Tibial artery (tissue), 4 donors: Measurements from ENCODE around the gene NLGN1.

Source experiments
- DNase-seq, 2 donors: peaks; one replicate each; pipeline ENCODE4 v3.0.0-alpha.2; 2019
- H3K27ac ChIP-seq, 2 donors: fragments of 200-600 bp; sonication (generic) in 1 of 2; 1 replicate in 1 of 2; 2 replicates in 1 of 2; pipeline ENCODE4 v1.5.1; 2018 to 2019; ENCODE audit warnings: mild to moderate bottlenecking in 1 of 2
- H3K27me3 ChIP-seq, 2 donors: fragments of 200-600 bp; sonication (generic) in 1 of 2; one replicate each; pipeline versions ENCODE4 v1.5.1 to v1.6.0; 2016 to 2019
- H3K36me3 ChIP-seq, 3 donors: fragments of 200-600 bp; sonication (generic) in 2 of 3; one replicate each; pipeline ENCODE4 v1.5.1; 2016 to 2019; ENCODE audit warnings: mild to moderate bottlenecking in 2 of 3
- H3K4me1 ChIP-seq, 4 donors: fragments of 200-600 bp; sonication (generic) in 2 of 4; 1 replicate in 3 of 4; 2 replicates in 1 of 4; pipeline ENCODE4 v1.5.1; 2016 to 2019
- H3K4me3 ChIP-seq, 2 donors: fragments of 200-600 bp; sonication (generic) in 1 of 2; 1 replicate in 1 of 2; 2 replicates in 1 of 2; pipeline ENCODE4 v1.5.1; 2018 to 2019; ENCODE audit warnings: mild to moderate bottlenecking in 2 of 2
- H3K9me3 ChIP-seq, 3 donors: fragments of 200-600 bp; sonication (generic) in 1 of 3; one replicate each; pipeline ENCODE4 v1.5.1; 2016 to 2019
- CTCF ChIP-seq, 2 experiments: fragments of 200-600 bp in 1 of 2; fragments of 450-650 bp in 1 of 2; IDR thresholded peaks; one replicate each; pipeline ENCODE4 v1.5.1; 2017 to 2019; ENCODE audit warnings: antibody characterized with exemption in 2 of 2, mild to moderate bottlenecking in 1 of 2, moderate library complexity in 1 of 2
- intact Hi-C: fragments of 100-400 bp; cut with DNase I; formaldehyde crosslinking; loops from one replicate; pipeline ENCODE4 v1.15.0; 2023; ENCODE audit warnings: low total_unique reads

The NLGN1 gene

GRCh38 chr3:174321548-174321947 is 924.0 kb downstream of the NLGN1 start:
- intact Hi-C loops, result no loop called here
- Histone ChIP-seq H3K9me3 (peaks cover 0 to 3% (median 0%) of the 10 kb centered on the region in 3 donors), H3K36me3 (no peaks in the 10 kb centered on the region), H3K4me3 (no peak overlapping the region), H3K27ac (no peak overlapping the region), H3K4me1 (peaks cover 0 to 10% (median 4%) of the 10 kb centered on the region in 4 donors), H3K27me3 (no peaks in the 10 kb centered on the region)
- no peak for TF ChIP-seq CTCF (IDR thresholded peaks at IDR 0.05)
- DNase-seq, result no peak

- no peak for TF ChIP-seq CTCF (IDR thresholded peaks at IDR 0.05)
- intact Hi-C loops, result no loop called here
- no peaks in the 10 kb centered on the region for H3K36me3 ChIP-seq
- H3K27ac ChIP-seq, result no peak overlapping the region
- H3K27me3 ChIP-seq, result no peaks in the 10 kb centered on the region
- peaks cover 0 to 10% (median 4%) of the 10 kb centered on the region in 4 donors for H3K4me1 ChIP-seq
- no peak for DNase-seq
- no peak overlapping the region for H3K4me3 ChIP-seq
- peaks cover 0 to 3% (median 0%) of the 10 kb centered on the region in 3 donors for H3K9me3 ChIP-seq
These were observed 925.2 kb downstream of the NLGN1 start for GRCh38 chr3:174322789-174323188.

- H3K9me3 ChIP-seq, result no peaks in the 10 kb centered on the region
- TF ChIP-seq CTCF (IDR thresholded peaks at IDR 0.05), result no peak
These were observed 927.6 kb downstream of the NLGN1 start for GRCh38 chr3:174325171-174325570.

GRCh38 chr3:174325834-174326700 is 928.5 kb downstream of the NLGN1 start:
- H3K9me3 ChIP-seq, result no peaks in the 10 kb centered on the region
- H3K36me3 ChIP-seq, result no peaks in the 10 kb centered on the region
- H3K4me1 ChIP-seq, result peaks cover 0 to 10% (median 4%) of the 10 kb centered on the region in 4 donors
- intact Hi-C loops, result no loop called here
- no peak overlapping the region for H3K27ac ChIP-seq
- DNase-seq, result no peak
- H3K4me3 ChIP-seq, result no peak overlapping the region
- no peak for TF ChIP-seq CTCF (IDR thresholded peaks at IDR 0.05)
- H3K27me3 ChIP-seq, result no peaks in the 10 kb centered on the region

More at GRCh38 chr3:174325171-174325570, 927.6 kb downstream of the NLGN1 start:
- Histone ChIP-seq H3K27ac (no peak overlapping the region), H3K27me3 (no peaks in the 10 kb centered on the region), H3K36me3 (no peaks in the 10 kb centered on the region), H3K4me1 (peaks cover 0 to 10% (median 4%) of the 10 kb centered on the region in 4 donors), H3K4me3 (no peak overlapping the region)
- intact Hi-C loops, result no loop called here
- DNase-seq, result no peak

- no peaks in the 10 kb centered on the region for H3K9me3 ChIP-seq
- DNase-seq, result no peak
- no peak for TF ChIP-seq CTCF (IDR thresholded peaks at IDR 0.05)
- peaks cover 0 to 10% (median 4%) of the 10 kb centered on the region in 4 donors for H3K4me1 ChIP-seq
- H3K27me3 ChIP-seq, result no peaks in the 10 kb centered on the region
- no peaks in the 10 kb centered on the region for H3K36me3 ChIP-seq
- no peak overlapping the region for H3K4me3 ChIP-seq
- H3K27ac ChIP-seq, result no peak overlapping the region
- intact Hi-C loops, result no loop called here
These were observed 931.8 kb downstream of the NLGN1 start for GRCh38 chr3:174329321-174329720.
